Dermis microvascular lymphatic vessel endothelial cell (primary cell): ENCODE measurements around the gene GPC6. TPM values are rescaled to one million over a fixed set of nuclear protein-coding genes. Genes with fewer than 3 reads are reported as not detected.

Source experiments
- DNase-seq, 2 donors: peaks; one replicate each; pipeline versions ENCODE4 v3.0.0 to v3.0.0-alpha.2; 2010; ENCODE audit warnings: low read depth in 2 of 2
- total RNA-seq: library from RNA; depleted of rRNA; stranded (reverse); fragments of >200 nt; gene quantifications from 2 replicates; pipeline ENCODE4 v1.2.1, GENCODE V29; 2014

The GPC6 gene
- total RNA-seq, 1 donor from 2014 or later = under 0.01 TPM

DNA sequence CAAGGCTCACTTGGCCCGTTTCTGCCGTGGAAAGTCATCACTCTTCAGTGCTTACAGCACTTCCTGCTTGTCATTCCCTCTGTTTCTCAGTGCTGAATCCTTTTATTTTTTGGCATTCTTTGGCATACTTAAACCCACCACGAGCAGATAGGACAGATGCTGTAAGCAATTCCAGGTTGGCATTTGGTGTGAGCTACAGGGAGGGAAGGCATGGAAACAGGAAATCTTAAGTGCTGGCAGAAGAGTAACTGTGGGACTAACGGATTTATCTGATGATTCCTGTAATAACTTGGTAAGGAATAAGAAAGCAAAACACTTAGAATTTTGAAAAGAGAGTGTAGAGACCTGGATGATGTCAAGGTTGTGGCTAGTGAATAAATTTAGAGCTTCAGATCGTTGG is 273.4 kb downstream of the GPC6 start:
- no peak for DNase-seq

DNA sequence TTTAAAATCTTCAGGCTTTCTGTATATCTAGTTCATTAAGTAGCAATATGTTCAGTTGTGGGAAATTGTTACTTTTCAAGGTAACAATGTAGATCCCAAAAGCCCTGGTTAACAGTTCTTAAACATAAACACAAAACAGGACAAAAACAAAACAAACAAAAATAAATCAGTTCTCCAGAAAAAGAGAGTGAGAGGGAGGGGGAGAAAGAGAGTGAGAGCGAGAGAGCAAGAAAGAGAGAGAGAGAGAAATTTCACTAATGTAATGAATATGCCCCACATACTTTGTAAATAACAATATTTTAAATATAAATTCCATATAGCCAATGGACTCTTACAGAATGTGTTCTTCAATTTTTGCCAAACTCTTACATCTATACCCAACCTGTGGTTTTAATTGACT is 275.5 kb downstream of the GPC6 start:
- no peak for DNase-seq

DNA sequence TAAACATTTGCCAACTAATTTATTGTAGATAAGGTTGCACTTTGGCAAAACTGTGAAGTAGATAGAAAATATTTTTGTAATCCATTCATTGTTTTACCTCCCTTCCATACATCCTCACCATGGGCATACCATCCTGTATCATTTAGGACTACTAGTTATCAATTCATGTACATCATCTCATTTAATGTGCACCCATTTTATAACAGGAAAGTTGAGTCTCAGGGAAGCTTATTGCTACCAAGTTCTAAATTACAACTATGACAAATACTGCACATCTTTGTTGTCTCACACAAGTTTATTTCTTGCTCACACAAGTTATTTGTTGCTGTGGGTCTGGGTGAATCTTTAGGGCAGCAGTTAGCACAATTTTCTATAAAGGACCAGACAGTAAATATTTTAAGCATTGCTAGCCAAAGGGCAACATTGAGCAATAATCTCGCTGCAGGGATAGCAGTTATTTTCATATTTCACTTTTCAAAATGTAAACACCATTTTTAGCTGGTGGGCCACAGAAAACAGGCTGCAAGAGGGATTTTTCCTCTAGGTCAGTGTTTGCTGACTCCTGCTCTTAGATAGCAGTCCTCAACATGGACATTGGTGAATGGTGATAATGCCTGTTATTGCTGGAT is 276.5 kb downstream of the GPC6 start:
- no peak for DNase-seq

DNA sequence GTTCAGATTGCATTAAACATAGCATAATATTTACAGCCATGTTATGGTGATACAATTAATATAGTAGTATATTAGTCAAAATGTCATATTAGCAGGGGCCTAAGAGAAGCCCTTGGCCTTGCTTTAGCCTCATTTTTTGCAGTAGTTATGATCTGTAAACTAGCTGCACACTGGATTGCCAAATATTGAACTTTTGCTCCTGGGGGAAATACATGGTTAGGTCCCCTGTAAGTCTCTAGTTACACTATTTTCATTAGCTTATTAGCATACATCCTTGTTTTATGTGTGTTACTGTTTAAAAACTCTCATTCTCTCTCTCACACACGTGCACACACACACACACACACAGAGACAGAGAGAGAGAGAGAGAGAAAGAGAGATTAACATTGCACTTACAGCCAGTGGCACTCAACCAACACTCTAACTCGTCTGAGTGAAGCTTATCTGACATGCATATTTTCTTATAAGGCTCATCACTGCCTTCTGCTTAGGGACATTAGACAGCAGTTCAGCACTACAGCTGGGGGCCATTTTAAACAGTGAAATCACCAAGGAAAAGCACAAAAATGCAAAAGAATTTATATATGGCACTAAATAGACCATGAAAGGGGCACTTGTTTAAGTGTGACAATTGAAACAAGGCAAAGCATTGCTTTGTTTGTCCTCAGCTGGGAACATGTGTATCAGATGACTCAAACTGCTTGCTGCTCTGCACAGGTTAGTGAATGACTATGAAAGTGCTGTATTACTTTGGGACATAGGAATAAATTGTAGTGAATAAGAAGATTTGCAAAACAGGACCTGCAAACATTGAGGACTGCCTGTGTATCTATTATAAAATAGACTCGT is 278.7 kb downstream of the GPC6 start:
- no peak for DNase-seq

DNA sequence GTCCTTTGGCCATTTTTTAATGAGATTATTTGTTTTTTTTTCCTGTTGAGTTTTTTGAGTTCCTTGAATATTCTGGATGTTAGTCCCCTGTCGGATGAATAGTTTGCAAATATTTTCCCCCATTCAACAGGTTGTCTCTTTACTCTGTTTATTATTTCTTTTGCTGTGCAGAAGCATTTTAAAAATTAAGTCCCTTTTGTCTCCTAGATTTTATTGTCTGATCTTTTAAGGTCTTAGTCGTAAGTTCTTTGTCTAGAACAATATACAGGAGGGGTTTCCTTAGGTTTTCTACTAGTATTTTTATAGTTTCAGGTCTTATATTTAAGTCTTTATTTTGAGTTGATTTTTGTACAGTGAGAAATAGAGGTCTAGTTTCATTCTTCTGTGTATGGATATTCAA is 284.4 kb downstream of the GPC6 start:
- no peak for DNase-seq

- DNase-seq = no peak
Observed at GRCh38 chr13:93515267-93515666, 288.7 kb downstream of the GPC6 start.

- no peak for DNase-seq
Observed at GRCh38 chr13:93517658-93518057, 291.1 kb downstream of the GPC6 start.

DNA sequence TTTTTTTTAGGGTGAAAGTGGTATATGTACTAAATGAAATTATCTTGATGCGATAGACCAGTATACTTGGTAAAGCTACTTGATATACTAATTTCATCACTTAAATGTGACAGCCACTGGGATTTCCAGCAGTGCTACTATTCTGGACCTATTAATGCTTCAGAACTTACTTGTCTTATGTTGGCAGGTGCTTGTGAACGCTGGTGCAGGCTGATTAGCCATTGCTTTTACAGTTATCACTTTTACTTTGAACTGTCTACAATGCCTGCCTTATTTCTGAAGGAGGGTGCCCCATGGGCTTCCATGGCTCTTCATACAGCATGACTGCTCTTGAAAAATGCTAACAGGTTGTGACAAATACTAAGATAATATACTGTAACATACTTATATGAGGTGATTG is 294.7 kb downstream of the GPC6 start:
- DNase-seq = no peak

DNA sequence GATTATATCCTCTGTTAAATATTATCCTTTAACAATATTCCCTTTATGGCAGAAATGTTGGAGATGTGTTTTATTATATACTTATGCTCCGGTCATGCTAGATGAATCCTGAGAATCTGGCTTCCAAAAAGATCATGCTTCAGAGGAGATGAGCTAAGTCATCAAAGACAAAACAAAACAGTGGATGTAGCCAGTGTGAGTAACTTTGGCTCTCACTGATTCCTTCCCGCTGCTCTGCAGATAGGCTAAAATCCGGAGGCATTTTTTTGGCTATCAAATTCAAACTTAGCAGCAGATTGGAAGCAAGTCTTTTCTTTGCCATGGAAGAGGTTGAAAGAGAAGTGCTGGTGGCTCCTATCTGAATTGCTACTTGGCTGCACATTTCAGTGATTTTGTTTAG is 295.9 kb downstream of the GPC6 start:
- no peak for DNase-seq

- DNase-seq = no peak
Observed at GRCh38 chr13:93525087-93525486, 298.5 kb downstream of the GPC6 start.

DNA sequence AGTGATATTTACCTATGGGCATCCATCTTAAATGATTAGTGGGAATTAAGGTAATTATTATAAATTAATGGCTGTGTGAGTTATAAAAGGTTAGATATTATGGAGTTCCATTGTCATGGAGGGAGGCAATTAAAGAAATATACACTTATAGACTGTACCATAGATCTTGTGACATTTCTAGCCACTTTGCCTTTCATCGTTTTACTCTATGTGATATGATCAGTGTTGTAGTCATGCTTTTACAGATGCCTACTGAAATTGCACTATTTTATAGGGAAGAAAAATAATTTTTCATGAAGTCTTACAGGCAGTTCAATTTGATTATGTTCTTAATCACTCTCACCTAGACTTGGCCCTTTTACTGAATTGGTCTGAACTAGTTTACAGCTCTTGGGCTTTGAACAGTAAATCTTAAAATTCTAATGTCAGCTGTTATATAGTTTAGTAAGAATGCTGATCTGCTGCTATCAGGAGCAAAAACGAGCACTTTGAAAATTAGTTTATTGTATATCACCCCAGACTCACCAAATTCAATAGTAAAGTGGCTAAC is 301.2 kb downstream of the GPC6 start:
- no peak for DNase-seq

GRCh38 chr13:93529961-93530360 is 303.4 kb downstream of the GPC6 start:
- no peak for DNase-seq

- no peak for DNase-seq
Observed at GRCh38 chr13:93534181-93534700, 307.6 kb downstream of the GPC6 start.

DNA sequence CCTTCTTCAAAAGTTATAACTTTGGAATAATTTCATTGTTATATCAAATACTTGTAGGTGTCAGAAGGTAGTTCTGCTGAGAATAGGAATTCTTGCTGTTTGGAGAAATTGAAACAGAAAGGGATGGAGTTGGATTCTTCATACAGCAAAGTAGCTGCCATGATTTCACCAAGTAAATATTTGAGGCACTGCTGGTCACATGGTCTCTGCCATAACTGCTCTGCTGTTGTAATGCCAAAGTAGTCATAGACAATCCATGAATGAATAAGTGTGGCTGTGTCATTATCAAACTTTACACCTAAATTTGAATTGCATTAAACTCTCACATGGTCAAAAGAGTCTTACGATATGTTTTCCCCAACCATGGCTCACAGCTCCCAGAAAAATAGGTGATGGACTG is 308.6 kb downstream of the GPC6 start:
- no peak for DNase-seq

- DNase-seq = no peak
Observed at GRCh38 chr13:93539914-93540313, 313.3 kb downstream of the GPC6 start.

GRCh38 chr13:93547886-93548285 is 321.3 kb downstream of the GPC6 start:
- no peak for DNase-seq

DNA sequence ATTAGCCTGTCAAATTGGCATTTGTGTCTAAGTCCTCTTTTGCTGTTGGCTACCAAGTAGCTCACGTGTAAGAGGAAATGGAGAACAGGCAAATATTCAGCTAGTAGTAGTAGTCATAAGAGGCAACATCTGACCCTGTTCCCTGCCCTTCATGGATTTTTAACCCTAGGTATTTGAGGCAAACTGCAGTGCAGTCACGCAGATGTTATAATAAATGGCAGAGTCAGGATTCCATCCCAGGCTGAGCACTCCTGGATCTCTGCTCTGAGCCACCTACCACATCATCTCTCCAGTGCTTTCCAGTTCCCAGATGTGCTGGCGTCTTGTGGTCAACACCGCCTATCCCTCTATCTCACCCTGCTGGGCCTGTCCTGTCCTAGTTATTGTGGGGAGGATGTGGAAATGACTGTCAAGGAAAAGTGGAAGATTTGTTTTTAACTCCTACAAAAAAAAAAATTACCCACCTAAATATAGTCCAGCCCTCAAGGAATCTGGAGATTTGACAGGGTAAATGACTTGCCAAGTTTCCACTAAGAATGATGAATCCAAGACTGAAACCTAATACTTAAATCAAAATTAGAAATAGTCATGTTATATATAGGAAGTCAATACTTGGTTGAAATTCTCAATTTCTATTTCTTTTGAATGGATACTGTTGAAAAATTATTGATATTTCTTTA is 322.9 kb downstream of the GPC6 start:
- DNase-seq = no peak

DNA sequence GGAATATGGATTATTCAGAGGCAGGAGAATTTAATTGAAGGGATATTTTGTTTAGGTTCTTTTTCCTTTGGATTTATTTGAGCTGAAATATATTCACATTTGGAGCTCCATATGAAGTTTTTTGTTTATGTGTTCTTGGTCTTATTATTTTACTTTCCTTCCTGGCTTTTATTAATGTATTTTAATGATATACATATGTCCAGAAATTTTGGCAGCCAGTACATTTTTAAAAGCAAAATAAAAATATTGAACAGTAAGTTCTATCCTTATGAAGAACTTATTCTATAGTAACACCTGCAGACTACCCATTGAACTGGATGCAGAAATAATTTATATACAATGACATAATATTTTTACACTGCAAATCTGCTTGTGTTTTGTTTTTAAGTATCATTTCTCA is 323.6 kb downstream of the GPC6 start:
- DNase-seq = no peak

DNA sequence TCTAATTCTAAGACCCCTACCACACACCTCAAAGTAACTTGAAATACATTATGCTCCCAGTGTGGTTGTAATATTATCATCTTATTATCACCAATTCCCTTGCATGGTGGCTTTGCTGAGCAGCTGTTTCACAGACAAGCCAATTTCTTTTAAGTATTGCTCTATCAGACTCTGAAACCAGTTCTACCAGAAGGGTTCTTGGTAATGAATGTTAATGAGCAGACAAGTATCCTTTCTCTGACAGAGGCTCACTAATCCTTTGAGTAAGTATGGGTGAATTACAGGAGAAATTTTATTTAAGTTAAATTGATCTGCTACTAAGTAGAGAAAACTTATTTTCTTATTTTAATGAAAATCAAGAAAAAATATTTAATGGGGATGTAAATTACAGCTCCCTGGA is 326.0 kb downstream of the GPC6 start:
- DNase-seq = no peak

- no peak for DNase-seq
Observed at GRCh38 chr13:93554514-93554913, 327.9 kb downstream of the GPC6 start.

GRCh38 chr13:93558637-93559036 is 332.0 kb downstream of the GPC6 start:
- DNase-seq = no peak

DNA sequence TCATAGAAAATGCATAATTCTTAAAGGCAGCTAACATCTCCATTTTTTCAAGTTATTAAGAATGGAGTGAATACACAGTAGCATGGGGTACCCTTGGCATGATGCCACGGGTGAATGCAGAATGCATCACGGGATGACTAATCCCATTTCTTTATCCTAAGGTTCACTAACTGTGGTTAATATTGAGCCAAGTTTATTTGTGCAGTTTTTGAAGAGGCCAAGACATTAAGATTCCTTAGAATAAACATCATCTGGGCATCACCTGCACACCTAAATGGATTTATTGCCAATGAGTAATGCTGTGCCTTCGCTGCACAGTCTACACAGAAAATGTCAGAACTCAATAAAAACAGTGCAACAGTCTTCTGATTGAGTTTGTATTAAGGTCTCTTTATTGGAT is 333.1 kb downstream of the GPC6 start:
- DNase-seq = no peak
